NCI-H345 treated with DMSO at 0.1 percent for 48 hours (cell line): ENCODE data around the gene IGF2R.
"Not testable (repeated sequence)": the region's sequence is repeated elsewhere in the genome, so short reads cannot be mapped to it uniquely, and the experiment has no call there.

ENCODE experiments used
- DNase-seq: peaks from one replicate; lab custom pipeline; 2025; ENCODE audit not compliant: unreplicated experiment; lab: John Stamatoyannopoulos, UW

The IGF2R gene

GRCh38 chr6:160090442-160091239 lies 121.8 kb downstream of the IGF2R start:
- not testable (repeated sequence) for DNase-seq

DNA sequence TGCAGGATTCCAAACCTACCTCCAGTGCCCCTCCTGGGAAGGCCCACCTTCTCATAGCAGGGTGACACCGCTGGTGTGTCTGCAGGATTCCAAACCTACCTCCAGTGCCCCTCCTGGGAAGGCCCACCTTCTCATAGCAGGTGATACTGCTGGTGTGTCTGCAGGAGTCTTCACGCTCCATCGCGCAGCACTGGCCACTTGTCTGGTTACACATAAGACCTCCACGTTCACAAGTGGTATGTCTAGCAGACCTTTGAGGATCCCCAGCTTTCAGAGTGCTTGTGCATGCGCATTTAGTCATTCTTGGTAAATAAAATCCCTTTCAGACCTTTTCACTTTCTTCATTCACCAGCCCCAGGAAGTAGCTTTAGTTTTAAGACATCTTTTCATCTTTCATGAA lies 123.3 kb downstream of the IGF2R start:
- not testable (repeated sequence) for DNase-seq

DNA sequence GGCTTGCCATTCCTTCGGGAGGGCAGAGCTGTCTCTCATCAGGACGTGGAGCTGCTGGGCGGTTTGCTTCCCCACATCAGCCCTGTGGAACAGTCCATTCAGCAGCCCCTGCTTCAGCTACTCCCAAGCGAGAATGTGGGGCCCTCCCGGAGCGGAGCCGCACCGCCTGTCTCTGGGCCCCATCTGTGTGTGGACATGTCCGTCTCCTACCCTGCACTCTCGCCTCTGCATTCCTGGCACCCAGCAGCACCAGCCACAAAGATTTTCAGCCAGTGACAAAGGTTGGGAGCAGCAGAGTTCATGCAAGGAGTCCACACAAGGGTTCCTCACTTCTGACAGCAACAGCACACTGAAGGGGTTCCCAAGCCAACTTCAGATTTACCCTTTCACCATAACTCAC lies 123.7 kb downstream of the IGF2R start:
- DNase-seq = no peak

DNA sequence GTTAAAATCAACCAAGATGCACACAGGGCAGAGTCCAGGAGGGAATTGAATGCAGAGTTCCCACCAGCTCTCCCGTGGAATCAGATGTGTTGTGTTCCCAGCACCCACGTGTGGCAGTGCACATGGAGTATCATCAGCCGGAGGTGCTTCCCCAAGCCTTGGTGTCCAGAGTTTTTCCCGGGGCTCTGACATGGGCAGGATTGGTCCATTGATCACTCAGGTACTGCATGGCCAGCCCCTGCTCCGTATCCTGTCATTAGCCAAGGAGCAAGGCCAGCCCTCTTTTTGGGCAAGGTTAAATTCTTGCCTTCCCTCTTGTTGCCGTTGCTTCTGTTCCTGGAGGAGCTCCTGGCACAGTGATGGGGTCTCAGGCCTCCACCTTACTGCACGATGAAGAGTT lies 124.2 kb downstream of the IGF2R start:
- DNase-seq = no peak

DNA sequence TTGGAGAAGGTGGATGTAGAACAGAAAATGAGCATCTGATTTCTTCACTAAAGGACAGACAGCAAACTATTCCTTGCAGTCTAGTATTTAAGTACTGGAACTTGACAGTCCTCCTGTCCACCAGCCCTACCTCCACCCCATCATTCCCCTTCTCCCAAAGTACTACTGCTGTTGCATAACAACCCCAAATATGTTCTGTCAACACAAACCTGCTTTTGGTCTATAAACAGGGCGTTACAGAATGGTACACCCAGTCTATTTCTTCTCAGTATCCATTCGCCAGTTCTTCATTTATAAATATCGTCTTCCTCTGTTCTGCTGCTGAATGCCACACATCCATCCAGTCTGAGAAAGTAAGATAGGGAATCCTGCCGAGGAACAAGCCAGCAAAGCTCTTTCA lies 125.1 kb downstream of the IGF2R start:
- DNase-seq = no peak

GRCh38 chr6:160095146-160095845 lies 126.4 kb downstream of the IGF2R start:
- no peak for DNase-seq

GRCh38 chr6:160101277-160102205 lies 132.7 kb downstream of the IGF2R start:
- no peak for DNase-seq

- DNase-seq = no peak
These were observed 133.5 kb downstream of the IGF2R start for GRCh38 chr6:160102399-160102798.

GRCh38 chr6:160102956-160103824 lies 134.3 kb downstream of the IGF2R start:
- DNase-seq = no peak

DNA sequence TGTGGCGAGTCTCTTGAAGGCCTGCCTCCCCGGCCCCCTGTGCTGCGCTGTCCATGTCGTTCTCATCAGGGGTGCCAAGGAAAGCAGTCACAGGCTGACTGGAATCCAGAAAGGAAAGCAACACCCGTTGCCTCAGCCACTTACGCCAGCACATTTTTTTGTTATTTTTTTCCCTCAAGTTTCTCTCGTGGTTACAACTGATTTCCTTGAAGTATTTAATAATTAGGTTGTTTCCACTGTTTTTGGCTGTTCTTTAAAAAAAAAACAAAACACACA lies 134.9 kb downstream of the IGF2R start:
- no peak for DNase-seq

DNA sequence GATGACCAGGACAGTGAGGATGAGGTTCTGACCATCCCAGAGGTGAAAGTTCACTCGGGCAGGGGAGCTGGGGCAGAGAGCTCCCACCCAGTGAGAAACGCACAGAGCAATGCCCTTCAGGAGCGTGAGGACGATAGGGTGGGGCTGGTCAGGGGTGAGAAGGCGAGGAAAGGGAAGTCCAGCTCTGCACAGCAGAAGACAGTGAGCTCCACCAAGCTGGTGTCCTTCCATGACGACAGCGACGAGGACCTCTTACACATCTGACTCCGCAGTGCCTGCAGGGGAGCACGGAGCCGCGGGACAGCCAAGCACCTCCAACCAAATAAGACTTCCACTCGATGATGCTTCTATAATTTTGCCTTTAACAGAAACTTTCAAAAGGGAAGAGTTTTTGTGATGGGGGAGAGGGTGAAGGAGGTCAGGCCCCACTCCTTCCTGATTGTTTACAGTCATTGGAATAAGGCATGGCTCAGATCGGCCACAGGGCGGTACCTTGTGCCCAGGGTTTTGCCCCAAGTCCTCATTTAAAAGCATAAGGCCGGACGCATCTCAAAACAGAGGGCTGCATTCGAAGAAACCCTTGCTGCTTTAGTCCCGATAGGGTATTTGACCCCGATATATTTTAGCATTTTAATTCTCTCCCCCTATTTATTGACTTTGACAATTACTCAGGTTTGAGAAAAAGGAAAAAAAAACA lies 136.1 kb downstream of the IGF2R start:
- DNase-seq = no peak

DNA sequence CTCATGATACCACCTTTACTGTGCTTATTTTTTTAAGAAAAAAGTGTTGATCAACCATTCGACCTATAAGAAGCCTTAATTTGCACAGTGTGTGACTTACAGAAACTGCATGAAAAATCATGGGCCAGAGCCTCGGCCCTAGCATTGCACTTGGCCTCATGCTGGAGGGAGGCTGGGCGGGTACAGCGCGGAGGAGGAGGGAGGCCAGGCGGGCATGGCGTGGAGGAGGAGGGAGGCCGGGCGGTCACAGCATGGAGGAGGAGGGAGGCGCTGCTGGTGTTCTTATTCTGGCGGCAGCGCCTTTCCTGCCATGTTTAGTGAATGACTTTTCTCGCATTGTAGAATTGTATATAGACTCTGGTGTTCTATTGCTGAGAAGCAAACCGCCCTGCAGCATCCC lies 137.1 kb downstream of the IGF2R start:
- DNase-seq = no peak

DNA sequence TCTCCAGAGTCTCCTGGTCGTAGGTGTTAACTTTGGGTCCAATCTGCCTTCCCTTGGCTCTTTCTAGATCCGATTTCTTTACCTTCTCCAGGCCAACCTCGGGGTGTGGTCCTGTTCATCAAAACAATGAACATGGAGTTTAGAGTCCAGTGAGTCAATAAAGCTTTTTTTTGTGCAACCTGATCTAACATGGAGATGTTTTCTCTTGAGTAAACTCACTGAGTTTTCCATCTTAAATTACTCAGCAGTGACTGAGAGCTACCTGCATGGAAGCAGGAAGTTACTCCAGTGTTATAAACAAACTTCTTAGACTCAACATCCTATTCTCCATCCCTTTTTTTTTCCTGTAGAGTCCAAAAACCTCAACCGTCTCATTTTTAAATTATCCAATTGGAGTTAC lies 137.8 kb downstream of the IGF2R start:
- DNase-seq = no peak

DNA sequence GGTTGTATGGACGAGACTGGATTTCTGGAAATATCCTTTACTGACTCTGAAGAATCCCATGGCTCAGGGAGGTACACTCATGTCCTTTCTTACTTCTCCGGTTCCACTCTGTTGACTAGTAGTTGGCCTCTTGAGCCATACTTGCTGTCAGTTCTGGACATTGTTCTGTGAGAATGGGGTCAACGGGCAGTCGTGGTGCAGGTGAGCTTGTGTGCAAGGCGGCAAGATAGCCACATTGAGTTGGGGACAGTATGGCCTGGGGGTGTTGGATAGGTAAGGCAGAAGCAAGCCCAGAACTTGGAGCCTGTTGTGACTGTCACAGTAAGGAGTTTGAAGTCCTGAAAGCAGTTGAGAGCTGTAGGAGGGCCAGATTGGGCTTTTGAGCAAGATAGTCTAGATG lies 139.2 kb downstream of the IGF2R start:
- no peak for DNase-seq

DNA sequence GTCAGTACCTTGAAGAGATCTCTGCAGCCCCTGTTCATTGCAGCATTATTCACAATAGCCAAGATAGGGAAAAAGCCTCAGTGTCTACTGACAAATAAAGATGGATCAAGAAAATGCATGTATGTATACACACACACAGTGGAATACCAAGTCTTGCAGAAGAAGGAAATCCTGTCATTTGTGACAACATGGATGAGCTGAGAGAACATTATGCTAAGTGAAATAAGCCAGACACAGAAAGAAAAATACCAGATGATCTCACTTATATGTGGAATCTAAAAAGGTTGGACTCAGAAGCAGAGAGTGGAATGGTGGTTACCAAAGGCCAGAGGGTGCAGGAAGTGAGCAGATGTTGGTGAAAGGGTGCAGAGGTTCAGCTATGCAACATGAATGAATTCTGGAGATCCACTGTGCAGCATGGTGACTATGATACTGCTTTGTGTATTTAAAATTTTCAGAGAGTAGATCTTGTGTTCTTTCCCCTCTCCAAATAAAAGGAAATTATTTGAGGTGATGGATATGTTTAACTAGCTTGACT lies 141.8 kb downstream of the IGF2R start:
- DNase-seq = no peak

DNA sequence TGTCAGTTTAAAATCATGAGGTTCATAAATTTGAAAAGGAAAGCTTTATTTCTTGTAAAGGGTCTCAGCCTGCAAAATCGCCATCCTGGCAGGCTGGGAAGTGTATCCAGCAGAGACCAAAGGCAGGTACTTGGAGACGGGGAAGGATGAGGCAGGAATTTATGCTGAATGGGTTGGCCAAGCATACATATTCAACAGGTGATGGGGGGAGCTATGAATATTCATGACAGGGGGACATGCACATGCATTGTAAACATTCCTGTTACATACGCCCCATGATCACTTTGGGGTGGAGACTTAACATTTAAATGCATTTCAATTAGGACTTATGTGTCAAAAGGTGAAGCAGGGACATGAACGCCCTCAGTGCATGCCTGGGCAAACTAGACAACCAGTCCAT lies 142.9 kb downstream of the IGF2R start:
- no peak for DNase-seq

DNA sequence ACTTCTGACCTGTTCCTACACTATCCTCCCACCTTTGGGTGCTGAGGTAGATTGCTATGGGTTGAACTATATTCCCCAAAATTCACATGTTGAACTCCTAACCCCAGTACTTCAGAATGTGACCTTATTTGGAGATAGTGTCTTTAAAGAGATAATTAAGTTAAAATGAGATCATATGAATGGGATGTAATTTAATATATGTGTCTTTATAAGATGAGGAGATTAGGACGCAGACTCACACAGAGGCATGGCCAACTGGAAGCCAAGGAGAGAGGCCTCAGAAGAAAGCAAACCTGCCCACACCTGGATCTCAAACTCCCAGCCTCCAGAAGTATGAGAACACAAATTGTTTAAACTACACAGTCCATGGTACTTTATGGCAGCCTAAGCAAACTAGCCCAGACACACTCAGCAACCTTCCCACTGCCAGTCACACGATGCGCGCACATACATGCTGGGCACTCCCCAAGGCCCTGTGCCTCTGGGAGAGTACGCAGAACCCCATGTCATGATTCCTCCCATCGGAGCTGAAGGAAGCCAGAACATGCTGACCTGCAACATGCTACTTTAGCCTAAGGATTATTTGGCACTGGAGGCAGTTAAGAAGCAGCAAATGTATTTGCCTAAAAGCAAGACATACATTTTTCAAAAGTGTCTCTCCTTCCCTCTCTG lies 143.9 kb downstream of the IGF2R start:
- no peak for DNase-seq

DNA sequence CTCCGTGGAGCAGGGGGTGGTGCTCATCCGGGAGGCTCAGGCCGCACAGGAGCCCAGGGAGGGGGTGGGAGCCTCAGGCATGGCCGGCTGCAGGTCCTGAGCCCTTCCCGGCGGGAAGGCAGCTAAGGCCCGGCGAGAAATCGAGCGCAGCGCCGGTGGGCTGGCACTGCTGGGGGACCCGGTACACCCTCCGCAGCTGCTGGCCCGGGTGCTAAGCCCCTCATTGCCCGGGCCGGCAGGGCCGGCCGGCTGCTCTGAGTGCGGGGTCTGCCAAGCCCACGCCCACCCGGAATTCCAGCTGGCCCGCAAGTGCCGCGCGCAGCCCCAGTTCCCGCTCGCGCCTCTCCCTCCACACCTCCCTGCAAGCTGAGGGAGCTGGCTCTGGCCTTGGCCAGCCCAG lies 145.7 kb downstream of the IGF2R start:
- DNase-seq = not testable (repeated sequence)

DNA sequence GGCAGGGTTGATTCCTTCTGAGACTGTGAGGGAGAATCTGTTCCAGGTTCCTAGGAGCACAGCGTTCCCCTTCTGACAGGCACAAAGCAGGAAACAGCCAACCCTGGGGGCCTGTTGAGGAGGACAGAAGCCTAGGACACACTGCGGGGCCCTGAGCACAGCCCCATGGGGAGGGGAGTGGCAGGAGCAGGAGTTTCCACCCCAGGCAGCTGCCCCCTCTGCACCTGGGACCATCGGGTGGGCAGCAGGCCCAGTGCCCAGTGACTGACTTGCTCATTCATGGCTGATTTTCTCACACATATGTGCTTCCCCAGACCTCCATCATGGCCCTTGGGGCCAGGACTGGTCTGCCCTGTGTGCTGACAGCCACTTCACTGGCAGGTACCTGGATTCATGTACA lies 146.5 kb downstream of the IGF2R start:
- no peak for DNase-seq
